Ishikawa (cell line): ENCODE measurements around the gene CWC25.

Experiments
- CEBPB ChIP-seq: IDR thresholded peaks from 2 replicates; pipeline ENCODE4 v1.6.1; 2012
- CREB1 ChIP-seq: IDR thresholded peaks from 2 replicates; pipeline ENCODE4 v1.6.1; 2012; ENCODE audit warnings: low read depth
- EGR1 ChIP-seq: IDR thresholded peaks from 2 replicates; pipeline ENCODE4 v1.6.1; 2012
- EP300 ChIP-seq: IDR thresholded peaks from 2 replicates; pipeline ENCODE4 v1.6.1; 2012; ENCODE audit warnings: borderline replicate concordance
- FOXM1 ChIP-seq: IDR thresholded peaks from 2 replicates; pipeline ENCODE4 v1.6.1; 2012; ENCODE audit warnings: low read depth, borderline replicate concordance
- MAX ChIP-seq: IDR thresholded peaks from 2 replicates; pipeline ENCODE4 v1.6.1; 2012
- NFIC ChIP-seq: IDR thresholded peaks from 2 replicates; pipeline ENCODE4 v1.6.1; 2012
- RAD21 ChIP-seq: IDR thresholded peaks from 2 replicates; pipeline ENCODE4 v1.6.1; 2012; ENCODE audit warnings: low read depth
- REST ChIP-seq: IDR thresholded peaks from 2 replicates; pipeline ENCODE4 v1.6.1; 2012; ENCODE audit warnings: low read depth, mild to moderate bottlenecking
- TAF1 ChIP-seq: IDR thresholded peaks from 2 replicates; pipeline ENCODE4 v1.6.1; 2012; ENCODE audit warnings: low read depth, mild to moderate bottlenecking
- TCF12 ChIP-seq: IDR thresholded peaks from 2 replicates; pipeline ENCODE4 v1.6.1; 2012; ENCODE audit warnings: low read depth
- TEAD4 ChIP-seq: IDR thresholded peaks from 2 replicates; pipeline ENCODE4 v1.6.1; 2012
- USF1 ChIP-seq: IDR thresholded peaks from 2 replicates; pipeline ENCODE4 v1.6.1; 2012
- YY1 ChIP-seq: IDR thresholded peaks from 2 replicates; pipeline ENCODE4 v1.6.1; 2012; ENCODE audit warnings: low read depth
- ZBTB7A ChIP-seq: IDR thresholded peaks from 2 replicates; pipeline ENCODE4 v1.6.1; 2012; ENCODE audit warnings: low read depth

CWC25 gene

GRCh38 chr17:38779965-38780752 is 45.0 kb downstream of the CWC25 start:
- TF ChIP-seq NFIC (no peak), MAX (no peak), CEBPB (no peak), ZBTB7A (no peak), TCF12 (no peak), EP300 (no peak), YY1 (no peak), TAF1 (no peak), RAD21 (no peak), CREB1 (no peak), FOXM1 (no peak), REST (no peak), TEAD4 (no peak), USF1 (no peak), EGR1 (no peak)

GRCh38 chr17:38777641-38778250 is 47.4 kb downstream of the CWC25 start:
- no peak for TF ChIP-seq EGR1
- no peak for TF ChIP-seq MAX
- no peak for TF ChIP-seq USF1
- no peak for TF ChIP-seq YY1
- TF ChIP-seq CEBPB: no peak

GRCh38 chr17:38773258-38773657 is 51.9 kb downstream of the CWC25 start:
- TF ChIP-seq CEBPB (no peak), EP300 (no peak), RAD21 (no peak), USF1 (no peak), EGR1 (no peak), NFIC (no peak)

GRCh38 chr17:38768417-38768816 is 56.7 kb downstream of the CWC25 start:
- no peak for TF ChIP-seq MAX
- no peak for TF ChIP-seq TCF12
- no peak for TF ChIP-seq CREB1
- no peak for TF ChIP-seq CEBPB
- no peak for TF ChIP-seq EP300
- TF ChIP-seq TEAD4: no peak
- TF ChIP-seq RAD21: no peak
- TF ChIP-seq YY1: no peak
- no peak for TF ChIP-seq ZBTB7A
- no peak for TF ChIP-seq EGR1
- no peak for TF ChIP-seq REST
- no peak for TF ChIP-seq USF1
- TF ChIP-seq TAF1: no peak
- TF ChIP-seq FOXM1: no peak
- no peak for TF ChIP-seq NFIC

GRCh38 chr17:38766341-38766740 is 58.8 kb downstream of the CWC25 start:
- TF ChIP-seq CEBPB: no peak
